ENCODE measurements around the gene NRP1. TPM values are rescaled to one million over a fixed set of nuclear protein-coding genes. Genes with fewer than 3 reads are reported as not detected.
A peak's percentile ranks its signal among the peaks of the same experiment; 100 is the strongest.

The NRP1 gene
- polyA plus RNA-seq, 4 donors: 145 to 220 (median 173) TPM

DNA sequence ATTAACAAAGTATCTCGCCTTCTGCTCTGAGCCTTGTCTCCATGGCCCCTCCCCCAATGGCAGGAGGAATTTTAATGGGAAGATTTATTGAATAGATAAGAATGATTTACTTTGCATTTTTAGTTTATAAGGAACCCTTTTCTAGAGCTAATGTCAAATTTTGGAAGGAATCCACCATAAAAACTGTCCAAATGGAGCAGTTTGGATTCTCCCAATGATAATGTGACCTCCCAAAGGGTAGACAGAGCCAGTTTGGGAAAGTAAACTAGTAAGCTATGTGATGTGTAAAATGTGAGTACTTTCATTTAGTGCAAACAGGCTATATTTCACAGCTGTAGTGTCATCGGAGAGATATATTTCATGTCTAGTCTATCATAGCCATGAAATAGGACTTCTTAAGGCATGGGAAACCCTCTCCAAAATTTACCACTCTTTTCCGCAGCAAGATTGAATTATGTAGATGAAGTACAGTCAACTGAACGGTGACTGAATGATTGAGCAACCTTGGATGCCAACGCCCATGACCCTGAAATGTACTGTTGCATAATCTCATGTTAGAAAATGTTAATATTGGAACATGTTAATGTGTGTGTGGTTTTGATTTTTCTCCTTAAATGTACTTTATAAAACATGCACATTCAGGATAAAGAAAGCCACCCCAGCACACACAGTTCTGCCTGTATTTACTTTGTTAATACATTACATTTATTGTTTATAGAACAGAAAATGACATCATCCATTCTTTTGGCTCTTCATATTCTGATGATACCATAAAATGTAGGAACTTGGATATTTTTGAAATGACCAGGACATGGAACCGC, 140.6 kb downstream of the NRP1 start:
- no peak for DNase-seq (ENCODE audit: low read depth in 4 of 4, low spot score in 3 of 4)

DNA sequence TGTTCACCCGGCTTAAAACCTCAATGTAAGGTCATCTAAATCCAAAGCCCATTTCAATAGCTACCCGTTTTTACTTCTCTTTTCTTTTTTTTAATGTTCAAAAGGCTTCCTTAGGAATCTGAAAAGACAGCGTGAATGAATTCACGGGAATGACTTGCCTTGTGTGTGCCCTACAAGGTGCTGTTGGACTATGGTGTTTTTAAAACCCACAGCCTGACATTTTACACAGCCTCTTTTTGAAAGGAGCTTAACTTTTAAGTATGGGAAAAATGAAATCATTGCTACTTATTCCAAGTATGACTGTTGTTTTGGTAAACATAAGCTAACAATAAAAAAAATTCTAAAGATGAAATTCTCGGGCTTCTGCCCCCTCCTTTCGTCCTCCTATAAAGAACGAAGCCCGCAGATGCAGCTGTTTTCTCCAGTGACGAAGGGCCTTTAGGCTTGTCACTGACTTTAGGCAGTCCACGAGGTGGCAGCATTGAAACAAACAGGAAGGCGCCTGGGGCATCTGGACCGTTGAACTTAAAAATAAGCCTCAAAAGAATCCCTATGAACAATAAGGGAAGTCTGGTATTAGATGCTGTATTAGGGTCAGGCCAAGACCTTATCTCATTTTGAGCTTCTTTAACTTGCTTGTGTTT, 141.3 kb downstream of the NRP1 start:
- DNase-seq (ENCODE audit: low read depth in 4 of 4, low spot score in 3 of 4): peak; percentile 76 to 87 (median 82)

DNA sequence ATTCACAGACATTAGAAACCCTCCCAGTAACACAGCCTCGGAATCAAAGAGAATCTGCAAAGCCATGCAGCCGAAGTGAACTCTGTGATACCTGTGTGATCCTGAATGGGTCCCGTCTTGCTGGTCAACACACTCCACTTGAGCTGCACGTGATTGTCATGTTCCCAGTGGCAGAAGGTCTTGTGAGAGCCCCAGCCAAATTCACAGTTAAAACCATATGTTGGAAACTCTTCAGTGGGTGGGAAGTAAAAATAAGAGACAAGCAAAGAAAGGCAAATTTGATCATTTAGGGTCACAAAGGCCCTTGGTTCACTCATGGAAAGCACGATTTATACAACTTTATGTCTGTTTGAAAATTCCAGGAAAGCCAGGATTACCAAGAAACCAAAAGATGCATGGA, 142.3 kb downstream of the NRP1 start:
- DNase-seq (ENCODE audit: low read depth in 4 of 4, low spot score in 3 of 4): no peak

DNA sequence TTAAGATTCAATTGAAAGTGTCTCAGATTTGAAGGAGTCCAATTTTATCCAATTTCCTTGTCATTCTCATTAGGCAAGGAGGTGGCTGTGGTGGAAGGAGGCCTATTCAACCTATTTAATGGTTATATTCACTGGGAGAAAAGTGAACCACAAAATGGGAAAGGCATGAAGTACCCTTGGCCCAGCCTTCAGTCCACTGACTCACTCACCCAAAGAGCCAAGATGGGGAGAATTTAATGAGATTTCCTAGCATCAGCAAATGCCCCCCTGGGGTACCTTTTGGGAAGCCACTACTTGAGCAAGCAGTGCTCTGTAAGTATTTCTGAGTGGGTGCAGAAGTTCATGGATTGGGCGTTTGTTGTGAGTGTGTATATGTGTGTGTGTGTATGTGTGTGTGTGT, 144.1 kb downstream of the NRP1 start:
- DNase-seq (ENCODE audit: low read depth in 4 of 4, low spot score in 3 of 4): no peak

DNA sequence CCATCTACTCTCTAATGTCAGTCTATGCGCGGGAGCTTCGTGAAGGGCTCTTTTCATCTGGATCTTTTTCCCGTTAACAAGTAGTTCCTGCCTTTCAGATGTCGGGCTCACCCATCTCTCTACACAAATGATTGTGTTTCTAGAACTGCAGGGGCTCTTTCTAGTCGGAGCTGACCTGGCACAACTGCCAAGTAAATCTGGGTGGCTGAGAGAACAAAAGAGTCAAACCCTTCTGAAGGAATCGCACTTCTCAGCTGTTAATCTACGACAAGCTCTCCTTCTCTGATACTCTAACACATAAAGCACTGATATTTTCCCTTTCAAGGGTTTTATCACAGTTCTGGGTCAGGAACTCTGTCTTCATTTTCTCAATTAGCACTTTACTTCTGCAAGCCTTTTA, 144.7 kb downstream of the NRP1 start:
- DNase-seq (ENCODE audit: low read depth in 4 of 4, low spot score in 3 of 4): no peak

DNA sequence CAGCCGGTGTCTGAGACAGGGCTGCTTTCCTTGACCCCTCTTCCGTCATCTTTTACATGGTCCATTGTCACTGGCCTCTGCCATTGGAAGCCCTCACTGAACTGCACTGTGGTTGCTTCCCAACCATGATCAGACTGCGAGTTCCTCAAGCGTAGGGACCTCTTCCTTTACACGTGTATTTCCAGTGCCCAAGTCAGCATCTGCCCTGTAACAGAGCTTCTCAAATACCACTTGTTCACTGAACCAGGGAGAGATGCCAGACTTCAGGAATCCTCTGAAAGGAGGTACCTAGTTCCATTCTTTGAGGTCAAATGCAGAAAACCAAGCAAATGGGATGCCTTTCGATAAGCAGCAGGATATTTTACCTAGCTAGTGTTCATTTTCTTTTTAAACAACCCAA, 145.1 kb downstream of the NRP1 start:
- DNase-seq (ENCODE audit: low read depth in 4 of 4, low spot score in 3 of 4): no peak

DNA sequence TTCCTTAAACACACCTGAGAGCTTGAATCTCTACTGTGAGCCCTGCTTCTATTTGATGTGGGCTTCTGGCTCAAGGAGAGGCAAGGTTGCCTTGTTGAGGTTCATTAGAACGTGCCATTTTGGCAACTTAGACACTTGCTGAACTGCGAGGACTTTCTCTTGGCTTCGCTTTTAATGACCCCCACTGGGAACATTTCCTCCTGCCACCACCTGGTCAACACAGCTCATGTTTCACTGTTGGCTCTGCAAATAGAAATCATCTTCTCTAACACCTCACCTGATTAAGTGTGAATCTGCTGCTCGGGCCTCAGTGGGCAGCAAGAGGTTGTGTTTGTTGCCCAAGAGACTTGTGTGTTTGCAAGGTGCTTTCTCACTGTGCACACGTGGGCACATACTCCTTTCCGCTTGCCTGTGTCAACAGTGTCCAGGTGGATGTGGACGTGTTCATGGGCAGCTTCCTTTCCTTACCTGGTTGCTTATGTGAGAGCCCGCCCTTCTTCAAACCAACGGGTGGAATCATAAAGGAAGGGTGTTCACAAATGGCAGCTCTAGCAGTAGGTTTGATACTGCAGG, 147.0 kb downstream of the NRP1 start:
- DNase-seq (ENCODE audit: low read depth in 4 of 4, low spot score in 3 of 4): no peak

DNA sequence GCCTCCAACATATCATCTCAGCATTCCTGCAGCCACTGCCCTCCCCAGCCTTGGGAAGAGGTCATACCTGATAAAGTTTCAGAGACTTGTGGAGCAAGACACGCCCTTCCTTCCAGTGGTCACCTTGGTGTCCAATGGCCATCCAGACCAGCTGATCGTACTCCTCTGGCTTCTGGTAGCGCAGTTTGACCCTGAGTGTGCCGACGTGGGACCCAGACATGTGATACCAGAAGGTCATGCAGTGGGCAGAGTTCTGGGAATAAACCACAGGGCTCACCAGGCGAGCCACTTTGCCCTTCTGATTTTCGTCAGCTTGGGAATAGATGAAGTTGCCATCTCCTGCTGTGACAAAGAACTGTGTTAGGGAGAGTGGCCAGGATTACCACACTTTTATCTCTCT, 148.3 kb downstream of the NRP1 start:
- no peak for DNase-seq (ENCODE audit: low read depth in 4 of 4, low spot score in 3 of 4)

DNA sequence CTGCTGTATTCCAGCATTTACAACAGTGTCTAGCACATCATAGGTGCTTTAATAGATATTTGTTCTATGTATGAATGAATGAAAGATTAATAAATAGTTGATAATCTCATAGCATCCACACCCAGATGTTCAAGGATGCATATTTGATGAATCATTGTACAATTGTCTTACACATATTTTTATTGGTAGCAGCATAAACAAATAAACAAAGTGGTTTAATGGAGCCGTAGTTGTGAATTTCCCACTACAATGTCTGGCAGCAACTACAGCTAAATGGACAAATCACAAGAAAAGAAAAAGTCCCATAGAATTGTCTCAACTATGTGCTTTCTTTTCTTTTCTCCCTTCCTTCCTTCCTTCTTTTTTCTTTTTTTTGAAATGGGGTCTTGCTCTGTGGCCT, 150.8 kb downstream of the NRP1 start:
- no peak for DNase-seq (ENCODE audit: low read depth in 4 of 4, low spot score in 3 of 4)

DNA sequence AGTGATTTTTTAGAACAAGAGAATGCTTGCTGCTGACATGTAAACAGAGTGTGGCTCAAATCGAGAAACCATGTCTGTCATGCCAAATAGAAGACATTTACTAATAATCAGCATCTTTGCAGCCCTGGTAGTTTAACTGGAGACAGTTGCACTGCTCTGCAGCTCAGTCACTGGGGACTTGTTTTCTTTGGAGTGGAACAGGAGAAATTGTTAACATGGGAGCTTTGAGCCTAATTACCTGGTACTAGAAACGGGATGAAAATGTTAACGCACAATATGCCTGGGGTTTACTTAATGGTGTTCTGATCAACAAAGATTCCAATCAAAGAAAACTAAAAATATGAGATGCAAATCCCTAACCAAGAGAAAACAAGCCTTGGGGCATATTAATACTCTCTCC, 153.5 kb downstream of the NRP1 start:
- DNase-seq (ENCODE audit: low read depth in 4 of 4, low spot score in 3 of 4): no peak

DNA sequence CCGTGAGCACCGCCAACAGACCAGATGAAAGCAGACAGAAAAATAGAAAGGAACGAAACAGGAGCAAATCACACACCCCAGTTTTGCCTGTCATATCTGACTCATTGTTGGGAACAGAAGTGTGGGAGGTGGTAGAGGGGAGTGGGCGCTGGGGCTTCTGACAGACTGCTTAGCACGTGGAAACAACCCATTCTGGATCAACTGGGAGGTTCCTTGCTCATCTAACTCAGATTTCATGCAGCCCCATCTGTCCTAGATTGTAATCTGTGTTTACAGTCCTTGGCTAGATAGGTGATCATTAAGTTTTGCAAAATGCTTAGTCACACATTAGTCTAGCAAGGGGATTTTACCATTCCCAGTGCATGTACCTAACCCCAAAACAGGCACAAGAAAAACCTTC, 154.1 kb downstream of the NRP1 start:
- no peak for DNase-seq (ENCODE audit: low read depth in 4 of 4, low spot score in 3 of 4)

DNA sequence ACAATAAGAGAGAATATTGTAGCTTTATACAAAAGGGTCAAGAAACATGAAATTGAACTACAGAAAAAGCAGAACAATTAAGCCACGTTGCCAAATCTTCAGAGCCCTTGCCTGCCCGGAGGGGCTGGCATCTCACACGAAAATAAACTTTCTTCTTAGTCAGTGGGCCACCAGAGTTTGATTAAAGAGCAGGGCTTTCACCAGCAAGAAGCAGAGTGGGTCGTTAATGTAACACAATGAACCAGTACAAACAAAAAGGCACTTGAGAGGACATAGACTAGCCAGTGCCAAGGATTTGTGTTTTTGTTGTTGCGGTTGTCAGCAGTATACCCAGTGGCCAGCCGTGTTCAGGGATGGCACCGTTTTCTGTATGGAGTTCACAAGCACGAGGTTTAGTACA, 155.4 kb downstream of the NRP1 start:
- DNase-seq (ENCODE audit: low read depth in 4 of 4, low spot score in 3 of 4): no peak

DNA sequence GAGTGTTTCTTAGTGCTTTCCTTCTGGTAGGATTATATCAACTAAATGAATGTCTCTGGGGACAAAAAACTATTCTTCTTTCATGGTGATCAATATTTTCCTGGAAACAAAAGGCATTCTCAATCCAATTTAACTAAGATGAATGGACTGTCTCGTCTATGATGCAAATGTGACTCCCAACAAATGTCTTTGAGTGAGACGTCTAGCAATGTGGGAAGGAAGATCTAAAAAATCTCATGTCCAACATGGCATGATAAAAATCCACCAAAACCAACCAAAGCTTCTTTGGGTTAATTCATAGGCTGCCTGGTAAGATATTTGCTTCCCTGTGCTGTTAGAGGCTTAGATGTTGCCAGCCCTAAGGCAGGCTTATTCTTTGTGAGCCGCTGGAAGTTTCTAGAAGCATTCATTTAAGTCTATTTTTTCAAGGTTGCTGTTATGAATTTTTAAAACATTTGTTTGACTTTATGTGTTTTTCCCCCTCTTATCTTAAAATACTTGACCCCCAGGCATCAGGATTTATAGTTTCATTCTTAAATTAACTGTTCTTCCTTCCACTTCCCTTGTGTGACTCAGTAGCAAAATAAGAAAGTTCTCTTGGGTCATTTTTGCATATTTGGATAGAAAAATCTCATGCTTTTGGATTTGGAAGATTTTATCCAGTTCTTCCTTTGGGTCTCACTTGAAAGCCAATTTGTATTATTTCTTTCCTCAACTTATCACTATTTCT, 156.3 kb downstream of the NRP1 start:
- no peak for DNase-seq (ENCODE audit: low read depth in 4 of 4, low spot score in 3 of 4)

DNA sequence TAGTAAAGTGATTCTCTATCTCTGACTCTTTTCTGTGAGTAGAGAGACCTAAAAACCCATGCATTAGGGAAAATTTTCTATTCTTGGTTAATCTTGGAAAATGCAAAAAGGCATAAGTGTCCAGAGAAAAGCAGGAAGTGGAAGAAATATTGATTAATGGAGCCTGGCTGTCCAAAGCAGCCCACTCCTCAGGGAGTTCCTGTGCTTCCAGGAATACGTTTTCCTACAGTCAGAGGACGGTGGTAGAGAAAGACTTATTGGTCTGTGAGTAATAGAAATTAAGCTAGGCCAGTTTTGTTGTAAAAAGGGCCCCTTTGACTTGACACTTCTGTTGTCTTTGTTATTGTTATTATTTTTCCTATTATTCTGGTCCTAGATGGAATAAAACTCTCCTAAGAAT, 157.8 kb downstream of the NRP1 start:
- no peak for DNase-seq (ENCODE audit: low read depth in 4 of 4, low spot score in 3 of 4)

DNA sequence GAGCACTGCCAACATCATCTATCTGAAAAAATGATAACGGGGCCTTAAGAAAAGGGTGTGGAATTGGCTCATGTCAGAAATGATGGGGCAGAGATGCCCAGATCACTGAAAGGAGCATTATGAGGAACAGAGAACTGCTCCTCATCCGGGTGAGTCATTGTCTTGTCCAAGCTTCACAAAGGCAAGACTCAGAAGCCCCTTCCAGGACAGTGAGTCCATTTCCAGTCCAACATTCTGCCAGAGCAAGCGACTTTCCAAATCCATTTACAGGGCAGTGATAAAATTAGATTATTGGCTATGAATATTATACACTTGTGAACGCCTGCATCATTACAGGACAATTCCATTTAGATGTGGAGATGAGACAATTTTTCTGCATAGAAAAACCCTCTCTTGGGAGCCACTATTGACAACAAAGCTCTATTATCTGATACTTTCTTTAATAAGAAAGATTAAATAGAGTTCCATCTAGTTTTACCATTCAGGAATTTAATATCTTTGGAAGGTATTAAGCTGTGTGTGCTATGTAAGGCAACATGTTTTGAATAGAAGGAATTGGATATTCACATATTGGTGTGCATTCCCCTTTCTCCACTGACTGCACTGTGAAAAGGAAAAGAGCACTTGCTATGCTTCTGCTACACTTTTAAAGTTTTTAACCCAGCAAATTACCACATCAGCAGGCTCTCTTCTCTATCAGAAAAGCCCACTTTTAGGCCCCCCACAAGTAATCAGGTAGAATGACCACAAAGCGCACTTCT, 159.6 kb downstream of the NRP1 start:
- no peak for DNase-seq (ENCODE audit: low read depth in 4 of 4, low spot score in 3 of 4)

DNA sequence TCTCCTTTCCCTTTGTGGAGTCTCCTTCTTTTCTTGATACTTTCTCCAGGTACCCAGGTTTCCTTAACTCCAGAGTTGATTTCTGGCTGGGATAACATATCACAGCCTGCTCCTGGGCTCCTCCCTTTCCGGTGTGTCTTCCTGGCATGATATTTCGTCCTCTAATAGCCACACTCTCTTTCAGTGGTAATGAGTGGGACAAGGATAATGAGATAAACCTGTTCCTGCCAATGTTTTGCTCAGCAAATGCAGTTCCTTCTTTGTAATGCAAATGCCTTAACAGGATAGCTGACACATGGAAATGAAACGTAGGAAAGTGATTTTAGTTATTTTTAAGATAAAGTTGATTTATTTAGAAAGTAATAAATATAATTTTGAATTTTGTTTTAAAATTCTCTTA, 168.6 kb downstream of the NRP1 start:
- no peak for DNase-seq (ENCODE audit: low read depth in 4 of 4, low spot score in 3 of 4)

DNA sequence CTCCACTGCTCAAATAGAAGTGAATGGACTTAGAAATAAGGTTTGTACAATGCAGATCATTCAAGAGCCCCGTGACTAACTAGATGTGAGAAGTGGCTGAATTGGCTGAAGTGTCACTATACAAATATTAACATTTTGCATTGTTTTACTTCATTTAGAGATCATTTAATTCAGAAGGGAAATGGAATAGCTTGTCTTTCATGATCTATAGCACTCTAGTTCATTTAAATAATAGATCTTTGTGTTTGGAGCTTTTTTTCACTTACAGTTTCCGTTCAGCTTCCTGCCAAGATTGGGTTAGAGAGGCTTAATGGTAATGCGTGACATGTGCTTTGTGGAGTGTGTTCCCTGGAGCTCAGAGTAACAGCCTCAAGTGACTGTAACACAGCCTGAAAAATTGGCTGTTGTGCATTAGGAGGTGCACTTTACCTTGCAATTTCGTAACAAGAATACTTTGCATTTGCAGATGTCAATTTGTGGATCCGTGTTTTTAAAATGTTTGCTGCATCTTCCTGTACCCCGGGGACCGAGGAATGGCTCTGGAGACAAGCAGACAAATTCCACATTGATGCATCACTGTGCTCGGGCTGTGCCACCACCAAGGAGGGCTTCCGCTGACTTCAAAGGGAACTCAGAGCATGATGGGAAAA, 170.3 kb downstream of the NRP1 start:
- no peak for DNase-seq (ENCODE audit: low read depth in 4 of 4, low spot score in 3 of 4)

DNA sequence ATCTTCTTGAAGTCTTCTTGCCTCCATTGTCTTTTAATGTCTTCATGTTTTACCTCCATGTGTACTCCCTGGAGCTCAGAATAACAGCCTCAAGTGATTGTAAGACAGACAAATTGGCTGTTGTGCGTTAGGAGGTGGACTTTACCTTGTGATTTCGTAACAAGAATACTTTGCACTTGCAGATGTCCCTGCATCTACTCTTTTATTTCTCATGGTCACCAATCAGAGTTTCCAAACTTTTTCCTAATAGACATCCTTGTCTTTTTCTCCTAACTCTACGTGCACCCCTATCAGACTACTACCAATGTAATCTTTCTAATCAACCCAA, 172.3 kb downstream of the NRP1 start:
- DNase-seq (ENCODE audit: low read depth in 4 of 4, low spot score in 3 of 4): no peak

DNA sequence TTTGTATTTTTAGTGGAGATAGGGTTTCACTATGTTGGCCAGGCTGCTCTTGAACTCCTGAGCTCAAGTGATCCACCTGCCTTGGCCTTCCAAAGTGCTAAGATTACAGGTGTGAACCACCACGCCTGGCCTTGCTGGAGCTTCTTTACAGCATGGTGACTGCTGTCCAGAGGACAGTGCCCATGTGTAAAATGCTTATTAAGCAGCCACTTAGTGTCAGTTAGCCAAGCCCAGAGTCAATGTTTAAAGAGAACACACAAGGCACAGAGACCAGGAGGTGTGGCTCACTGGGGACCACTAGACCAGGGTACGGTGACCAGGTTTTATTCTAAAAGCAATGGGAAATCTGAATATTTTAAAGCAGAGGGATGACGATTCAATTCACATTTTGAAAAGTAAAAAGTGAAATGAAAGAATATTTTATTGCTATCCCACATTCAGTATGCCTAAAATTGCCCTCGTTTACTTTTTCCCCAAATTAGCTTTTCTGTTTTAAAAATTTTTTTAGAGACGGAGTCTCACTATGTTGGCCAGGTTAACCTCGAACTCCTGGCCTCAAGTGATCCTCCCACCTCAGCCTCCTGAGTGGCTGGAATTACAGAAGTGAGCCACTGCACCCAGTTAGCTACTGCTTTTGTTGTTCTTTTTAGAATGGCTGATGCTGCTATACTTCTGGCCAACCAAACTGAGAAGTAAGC, 172.8 kb downstream of the NRP1 start:
- no peak for DNase-seq (ENCODE audit: low read depth in 4 of 4, low spot score in 3 of 4)

DNA sequence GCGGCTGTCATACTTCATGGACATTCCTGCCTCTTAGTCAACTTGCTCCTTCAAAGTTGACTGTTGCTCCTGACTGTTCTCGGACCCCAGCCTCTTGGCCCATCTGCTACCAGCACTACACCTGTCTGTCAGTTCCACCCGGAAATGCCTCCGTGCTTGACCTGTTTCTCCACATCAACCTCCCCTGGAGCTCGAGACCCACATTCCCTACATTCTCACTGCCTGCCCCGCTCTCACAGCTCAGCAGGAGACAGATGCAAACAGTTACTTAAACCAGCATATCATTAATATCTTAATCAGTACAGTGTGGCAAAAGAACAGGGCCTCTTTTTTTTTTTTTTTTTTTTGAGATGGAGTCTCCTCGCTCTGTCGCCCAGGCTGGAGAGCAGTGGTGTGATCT, 174.3 kb downstream of the NRP1 start:
- no peak for DNase-seq (ENCODE audit: low read depth in 4 of 4, low spot score in 3 of 4)
